GM18519 (cell line): ENCODE data around the gene SH3YL1.
"Not testable (repeated sequence)": the region's sequence is repeated elsewhere in the genome, so short reads cannot be mapped to it uniquely, and the experiment has no call there.

ENCODE experiments used
- ATAC-seq: cut with Tn5 transposase; IDR thresholded peaks from one replicate; pipeline ENCODE4 v1.9.1; 2021; ENCODE audit warnings: mild to moderate bottlenecking, moderate library complexity; ENCODE audit not compliant: unreplicated experiment, low FRiP score

The SH3YL1 gene

DNA sequence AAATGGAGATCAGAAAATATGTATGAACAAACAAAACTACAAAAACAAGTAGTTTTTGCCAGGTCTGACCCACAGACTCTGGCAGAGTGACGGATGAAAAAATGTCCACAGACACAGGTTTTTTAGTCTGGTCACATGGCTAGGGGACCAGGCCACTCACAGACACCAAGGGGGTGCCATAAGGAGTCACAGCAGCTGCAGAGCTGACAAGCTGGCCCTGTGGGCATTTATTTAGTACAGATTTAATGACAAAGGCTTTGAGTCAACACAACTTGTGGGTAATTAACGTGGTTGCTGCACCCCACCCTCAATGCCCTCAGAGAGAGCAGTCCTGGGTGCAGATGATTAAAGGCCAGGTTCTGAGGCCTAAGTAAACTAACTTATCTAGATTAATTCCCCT, 76.0 kb downstream of the SH3YL1 start:
- no peak for ATAC-seq

DNA sequence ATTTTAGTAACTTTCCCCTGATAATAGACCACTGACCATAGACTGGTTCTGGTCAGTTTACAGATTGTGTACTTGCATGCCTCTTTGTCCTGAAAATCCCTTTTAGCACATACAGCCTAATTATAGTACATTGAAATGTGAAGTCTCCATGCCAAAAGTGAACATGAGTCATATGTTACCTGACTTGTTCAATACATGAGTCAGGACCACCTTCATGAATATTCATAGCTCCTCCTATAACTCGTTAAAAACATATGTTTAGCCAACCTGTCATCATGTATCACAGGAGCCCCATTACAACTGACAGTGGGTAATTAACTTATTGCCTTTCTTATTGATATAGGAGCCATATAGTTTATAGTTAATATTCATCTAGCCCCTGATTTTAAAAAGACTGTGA, 78.6 kb downstream of the SH3YL1 start:
- ATAC-seq: no peak

GRCh38 chr2:184695-185094, 79.1 kb downstream of the SH3YL1 start:
- no peak for ATAC-seq

DNA sequence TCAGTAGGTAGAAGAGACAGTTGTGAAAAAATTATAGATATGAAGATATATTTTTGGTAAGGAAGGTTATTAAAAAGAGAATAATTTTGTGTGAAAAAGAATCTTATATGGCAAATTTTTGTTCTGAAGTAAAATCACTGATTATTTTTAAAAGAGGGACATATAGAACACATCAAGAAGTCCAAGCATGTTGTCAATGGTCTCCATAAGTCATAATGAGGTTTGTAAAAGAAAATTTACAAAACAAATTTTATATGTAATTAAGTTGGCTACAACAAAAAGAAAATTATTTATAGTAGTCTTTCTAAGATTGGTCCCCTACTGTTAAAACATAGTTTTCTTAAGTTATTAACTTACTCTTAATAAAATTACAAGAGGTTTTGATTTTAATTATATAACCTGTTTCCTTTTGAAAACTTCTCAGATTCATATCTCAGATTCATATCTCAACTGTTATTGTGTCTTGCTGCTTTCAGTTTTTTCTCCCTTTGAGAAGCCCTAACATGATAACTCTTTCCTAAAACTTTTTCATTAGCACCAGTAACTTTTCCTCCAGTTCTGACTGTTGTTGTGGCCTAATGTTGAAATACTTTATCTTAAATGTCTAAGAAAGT, 81.2 kb downstream of the SH3YL1 start:
- ATAC-seq: no peak

DNA sequence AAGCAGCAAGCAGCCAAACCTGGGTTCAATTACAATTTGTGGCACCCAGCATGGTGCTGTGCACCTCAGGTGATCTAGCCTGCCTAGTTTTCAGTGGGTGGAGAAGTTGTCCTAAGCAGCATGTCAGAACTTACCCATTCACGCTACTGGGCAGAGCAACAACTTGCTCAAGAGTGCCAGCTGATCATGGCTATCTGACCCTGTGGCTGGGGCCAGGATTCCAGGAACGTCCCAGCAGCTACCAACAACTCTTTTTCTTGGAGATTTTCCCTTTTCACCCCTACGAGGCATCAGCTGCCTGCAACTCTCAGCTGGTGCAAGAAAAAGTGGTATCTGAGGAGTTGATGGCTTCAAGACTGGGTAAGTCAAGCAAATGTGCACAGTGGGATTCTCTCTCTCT, 83.5 kb downstream of the SH3YL1 start:
- ATAC-seq: no peak

DNA sequence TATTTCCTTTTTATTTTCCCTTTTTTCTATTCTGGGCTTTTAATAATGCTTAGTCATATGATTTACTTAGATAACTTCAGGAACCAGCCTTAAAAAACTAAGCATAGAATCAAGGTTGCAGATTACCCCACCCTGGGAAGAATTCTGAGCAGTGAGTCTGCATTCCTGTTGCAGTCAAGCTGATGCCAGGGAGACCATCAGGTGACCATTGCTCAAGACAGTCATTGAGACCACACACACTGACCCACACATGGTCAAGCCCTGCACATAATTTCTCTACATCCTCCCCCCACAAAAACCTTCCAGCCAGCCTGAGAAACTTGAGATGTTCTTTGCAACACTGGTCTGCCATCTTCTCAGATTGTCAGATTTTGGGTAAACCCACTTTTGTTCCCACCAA, 83.9 kb downstream of the SH3YL1 start:
- no peak for ATAC-seq

DNA sequence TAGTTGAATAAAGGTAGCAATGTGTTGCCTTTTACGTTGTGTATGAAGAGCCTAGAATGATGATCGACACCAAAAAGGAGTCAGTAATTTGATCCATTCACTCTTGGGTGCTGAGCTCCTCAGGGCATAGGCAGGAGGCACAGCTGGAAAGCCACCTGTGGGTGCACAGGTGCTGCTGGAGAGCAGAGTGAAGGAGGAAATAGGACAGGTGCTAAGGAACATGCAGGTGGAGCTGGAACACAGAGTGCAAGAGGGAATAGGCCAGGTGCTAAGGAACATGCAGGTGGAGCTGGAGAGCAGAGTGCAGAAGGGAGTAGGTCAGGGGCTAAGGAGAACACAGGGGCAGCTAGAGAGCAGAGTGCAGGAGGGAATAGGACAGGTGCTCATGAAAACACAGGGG, 86.1 kb downstream of the SH3YL1 start:
- ATAC-seq: no peak

DNA sequence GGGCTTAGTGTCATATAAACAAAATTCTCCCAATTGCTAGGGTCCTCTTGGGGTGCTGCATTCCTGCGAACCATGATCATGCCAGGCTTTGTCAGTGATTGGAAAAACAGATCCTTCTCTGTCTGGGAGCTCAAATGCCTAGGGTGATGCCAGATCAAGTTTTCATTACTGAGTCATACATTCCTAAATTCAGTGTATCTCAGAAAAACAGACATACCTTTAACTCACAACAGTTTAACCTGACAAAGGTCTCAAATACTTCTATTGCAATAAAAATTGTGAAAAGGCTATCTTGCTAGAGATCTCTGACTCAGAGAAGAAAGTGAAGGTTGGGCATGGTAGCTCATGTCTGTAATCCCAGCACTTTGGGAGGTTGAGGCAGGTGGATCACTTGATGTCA, 86.9 kb downstream of the SH3YL1 start:
- no peak for ATAC-seq

DNA sequence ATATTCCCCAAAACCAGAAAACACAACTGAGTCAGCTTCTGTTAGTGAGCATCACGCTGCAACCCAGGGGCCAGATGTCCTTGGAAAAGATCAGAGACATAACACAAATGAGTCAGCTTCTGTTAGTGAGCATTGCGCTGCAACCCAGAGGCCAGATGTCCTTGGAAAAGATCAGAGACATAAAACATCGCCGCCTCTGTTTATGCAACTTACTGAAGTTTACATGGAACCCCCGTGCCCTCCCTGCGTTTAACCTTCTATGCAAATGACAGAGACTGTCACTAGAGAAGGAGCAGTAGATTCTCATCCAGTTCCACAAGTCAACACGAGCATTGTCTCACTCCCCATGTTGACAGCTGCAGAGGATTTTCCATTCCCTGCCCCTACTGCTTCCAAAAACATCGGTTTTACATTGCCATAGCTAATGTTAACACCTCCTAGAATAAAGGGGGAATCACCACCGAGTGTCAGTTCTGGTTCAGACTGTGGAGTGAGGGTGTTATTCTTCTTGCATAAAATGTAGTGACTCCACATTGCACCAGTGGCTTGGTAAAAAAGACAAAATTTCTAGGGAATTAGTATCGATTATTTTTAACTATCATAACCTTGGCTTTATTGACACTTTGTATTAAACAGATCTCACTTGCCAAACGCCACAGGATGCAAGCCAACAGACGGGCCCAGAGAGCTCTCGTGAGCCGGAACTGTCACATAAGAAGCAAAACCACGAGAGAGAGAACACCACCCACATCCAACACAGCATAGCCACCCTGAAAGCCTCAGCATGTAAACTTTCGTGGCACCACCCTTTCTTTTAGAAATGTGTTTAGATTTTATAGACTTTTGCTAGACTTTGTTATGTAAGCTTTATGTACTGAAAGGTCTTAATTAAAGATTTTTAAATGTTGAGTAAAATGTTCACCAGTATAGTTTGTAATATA, 87.7 kb downstream of the SH3YL1 start:
- ATAC-seq: no peak

DNA sequence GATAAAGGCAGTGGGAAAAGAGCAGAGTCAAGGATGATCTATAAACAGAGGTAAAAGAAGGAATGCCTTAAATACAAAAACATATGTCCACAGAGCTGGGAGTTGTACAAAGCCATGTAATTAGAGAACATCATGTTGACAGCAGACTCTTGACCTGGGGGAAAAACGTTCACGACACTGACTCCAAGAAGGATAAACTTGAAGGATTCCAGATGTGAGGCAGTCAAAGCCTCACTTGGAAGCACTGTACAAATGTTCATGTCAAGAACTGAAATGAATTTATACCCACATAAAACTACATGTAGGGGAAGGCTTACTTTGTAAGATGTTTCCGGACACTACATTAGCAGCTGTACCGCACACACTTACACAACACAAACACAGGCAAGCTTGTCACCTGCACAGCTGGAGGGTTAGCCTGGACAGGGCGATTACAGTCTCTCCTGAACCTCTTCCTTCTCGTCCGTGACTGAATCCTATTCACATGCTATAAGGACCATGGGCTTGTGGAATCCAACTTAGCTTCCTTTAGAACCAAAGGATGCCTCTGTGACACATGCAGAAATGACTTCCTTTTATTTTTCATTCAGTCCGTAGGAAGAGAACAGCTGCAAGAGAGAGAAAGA, 88.6 kb downstream of the SH3YL1 start:
- ATAC-seq: no peak

GRCh38 chr2:172120-172519, 91.7 kb downstream of the SH3YL1 start:
- not testable (repeated sequence) for ATAC-seq

DNA sequence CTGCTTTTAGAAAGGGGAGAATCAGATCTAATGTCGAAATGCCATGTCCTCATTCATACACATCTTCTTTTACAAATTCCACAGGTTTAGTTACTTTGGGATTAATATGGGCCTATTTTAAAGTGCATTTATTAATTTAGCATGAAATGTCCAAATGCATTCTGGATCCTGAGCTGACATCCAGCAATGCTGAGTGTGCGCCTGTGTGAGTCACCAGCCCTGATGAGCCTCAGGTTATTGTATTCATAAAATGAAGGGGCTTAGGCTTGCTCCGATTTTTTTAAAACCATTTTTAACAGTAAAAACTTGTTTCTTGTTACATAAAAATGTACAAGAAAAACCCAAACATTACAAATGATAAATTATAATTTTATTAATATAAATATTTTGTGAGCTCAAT, 94.1 kb downstream of the SH3YL1 start:
- ATAC-seq: no peak
